Measurements from ENCODE around the gene SLFN5. TPM values are rescaled to one million over a fixed set of nuclear protein-coding genes. Genes with fewer than 3 reads are reported as not detected.

The SLFN5 gene
- total and polyA plus RNA-seq, 4 donors = 3.3 to 66.3 (median 22.5) TPM

Other genes with a start within 250 kb of the SLFN5 start
- 10 to 100 TPM; 25.0 to 25.1 TPM for gene RFFL, start 179.4 kb upstream of the SLFN5 start, total RNA-seq
- gene RFFL, start 179.4 kb upstream of the SLFN5 start, polyA plus RNA-seq = 10 to 100 TPM; 11.4 to 19.4 TPM
- gene RAD51D, start 123.2 kb upstream of the SLFN5 start, total RNA-seq = 10 to 100 TPM; 14.8 to 17.3 TPM
- gene RAD51D, start 123.2 kb upstream of the SLFN5 start, polyA plus RNA-seq = 10 to 100 TPM in 1 of 2 donors, 1 to 10 TPM in 1; 3.6 to 10.2 TPM
- not detected for gene FNDC8, start 121.5 kb upstream of the SLFN5 start, total RNA-seq
- gene FNDC8, start 121.5 kb upstream of the SLFN5 start, polyA plus RNA-seq = not detected
- 10 to 100 TPM in 1 of 2 donors, 1 to 10 TPM in 1; 6.1 to 10.4 TPM for gene NLE1, start 100.8 kb upstream of the SLFN5 start, total RNA-seq
- 1 to 10 TPM; 4.5 to 5.6 TPM for gene NLE1, start 100.8 kb upstream of the SLFN5 start, polyA plus RNA-seq
- not detected for gene UNC45B, start 95.3 kb upstream of the SLFN5 start, total RNA-seq
- gene UNC45B, start 95.3 kb upstream of the SLFN5 start, polyA plus RNA-seq = under 1 TPM in 1 of 2 donors, not detected in 1; 0.50 TPM
- not detected for gene SLC35G3, start 48.7 kb upstream of the SLFN5 start, total RNA-seq
- gene SLC35G3, start 48.7 kb upstream of the SLFN5 start, polyA plus RNA-seq = not detected
- 10 to 100 TPM; 49.0 to 93.3 TPM for gene SLFN11, start 130.5 kb downstream of the SLFN5 start, total RNA-seq
- 10 to 100 TPM in 1 of 2 donors, 1 to 10 TPM in 1; 6.5 to 20.1 TPM for gene SLFN11, start 130.5 kb downstream of the SLFN5 start, polyA plus RNA-seq
- gene SLFN12, start 189.4 kb downstream of the SLFN5 start, total RNA-seq = 10 to 100 TPM; 19.5 to 20.8 TPM
- 1 to 10 TPM; 3.1 to 8.7 TPM for gene SLFN12, start 189.4 kb downstream of the SLFN5 start, polyA plus RNA-seq
- gene SLFN13, start 205.7 kb downstream of the SLFN5 start, total RNA-seq = 10 to 100 TPM; 15.0 to 31.0 TPM
- 1 to 10 TPM; 1.5 to 5.0 TPM for gene SLFN13, start 205.7 kb downstream of the SLFN5 start, polyA plus RNA-seq